ENCODE results near the gene TUT4.

- TF ChIP-seq CTCF (IDR thresholded peaks at IDR 0.05) (no peak), POLR2AphosphoS5 (IDR thresholded peaks at IDR 0.05) (no peak), POLR2A (IDR thresholded peaks at IDR 0.05) (no peak)
Observed at GRCh38 chr1:52402860-52403240, 150.0 kb downstream of the TUT4 start.

All from breast epithelium (tissue), 3 donors.